Activated CD4-positive, alpha-beta memory T cell treated with anti-CD3 and anti-CD28 coated beads for 36 hours (primary cell): ENCODE data around the gene HCRT. TPM values are rescaled to one million over a fixed set of nuclear protein-coding genes. Genes with fewer than 3 reads are reported as not detected.
A peak's percentile ranks its signal among the peaks of the same experiment; 100 is the strongest.
"Not testable (repeated sequence)": the region's sequence is repeated elsewhere in the genome, so short reads cannot be mapped to it uniquely, and the experiment has no call there.

Experiments
- CTCF ChIA-PET: fragments of 350-600 bp; sonication (Branson Sonifier 250); formaldehyde crosslinking; loops from one replicate; lab custom pipeline; 2021; ENCODE audit warnings: antibody characterized with exemption, inconsistent platforms; lab: Charles Lee
- POLR2A ChIA-PET: fragments of 350-600 bp; sonication (Branson Sonifier 250); formaldehyde crosslinking; loops from one replicate; lab custom pipeline; 2021; ENCODE audit warnings: antibody characterized with exemption; lab: Charles Lee
- DNase-seq: peaks from one replicate; pipeline ENCODE4 v3.0.0-alpha.2; 2020
- H3K27ac Mint-ChIP-seq: one replicate; pipeline ENCODE4 v1.8.0; 2021; ENCODE audit warnings: mixed read lengths
- H3K27me3 Mint-ChIP-seq: one replicate; pipeline ENCODE4 v1.8.0; 2021; ENCODE audit warnings: mixed read lengths
- H3K36me3 Mint-ChIP-seq: one replicate; pipeline ENCODE4 v1.8.0; 2021; ENCODE audit warnings: mixed read lengths
- H3K4me1 Mint-ChIP-seq: one replicate; pipeline ENCODE4 v1.8.0; 2021; ENCODE audit warnings: low read depth, mixed read lengths
- H3K4me3 Mint-ChIP-seq: one replicate; pipeline ENCODE4 v1.8.0; 2021; ENCODE audit warnings: mild to moderate bottlenecking, mixed read lengths
- H3K9me3 Mint-ChIP-seq: one replicate; pipeline ENCODE4 v1.8.0; 2021; ENCODE audit warnings: mixed read lengths
- intact Hi-C: fragments of 100-400 bp; cut with micrococcal nuclease; formaldehyde crosslinking; loops from one replicate; pipeline ENCODE4 v1.15.1; 2023
- total RNA-seq, 2 experiments: library from RNA; stranded (reverse); gene quantifications; one replicate each; pipeline ENCODE4 v1.2.3, GENCODE V29; 2021

HCRT gene, protein sequence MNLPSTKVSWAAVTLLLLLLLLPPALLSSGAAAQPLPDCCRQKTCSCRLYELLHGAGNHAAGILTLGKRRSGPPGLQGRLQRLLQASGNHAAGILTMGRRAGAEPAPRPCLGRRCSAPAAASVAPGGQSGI
- not detected for total RNA-seq

DNA sequence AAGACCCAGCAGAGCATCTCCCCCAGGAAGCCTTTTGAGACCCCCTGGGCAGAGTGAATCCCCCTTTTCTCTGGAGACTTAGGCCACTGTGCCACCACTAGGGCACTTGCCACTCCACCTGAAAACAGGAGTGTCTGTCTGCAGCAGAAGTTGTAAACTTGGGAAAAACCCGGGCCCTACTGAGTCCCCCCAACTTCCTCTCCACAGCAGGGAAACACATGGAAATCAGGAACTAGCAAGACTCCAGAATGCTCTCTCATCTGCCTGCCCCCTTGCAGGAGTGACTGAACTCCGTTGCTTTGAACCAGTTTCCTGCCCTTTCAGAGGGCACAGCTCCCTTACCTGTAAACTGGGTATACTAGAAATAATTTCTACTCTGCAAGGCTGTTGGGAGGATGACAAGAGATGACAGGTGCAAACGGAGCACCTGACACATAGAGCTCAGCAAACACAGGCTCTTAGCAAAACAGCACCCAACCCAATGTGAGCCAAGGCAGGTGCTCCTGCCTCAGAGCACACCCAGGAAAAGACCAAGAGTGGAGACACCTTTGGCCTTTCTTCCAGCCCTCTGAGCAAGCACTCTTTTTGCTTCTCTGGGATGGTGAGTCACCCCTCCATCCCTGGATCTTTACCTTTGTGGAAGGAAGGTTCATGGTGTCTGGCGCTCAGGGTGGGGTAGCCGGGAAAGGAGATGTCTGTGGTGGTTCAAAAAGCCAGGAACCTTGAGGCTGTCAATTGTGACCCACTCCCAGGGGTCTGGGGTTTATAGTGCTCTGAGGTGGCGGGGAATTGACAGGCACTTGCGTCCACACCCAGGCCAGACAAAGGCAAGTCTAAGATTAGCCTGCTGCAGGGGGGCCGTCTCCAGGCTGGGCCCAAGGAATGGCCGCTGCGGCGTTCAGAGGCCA, at the start of gene HCRT:
Gene HCRT (minus strand): TSS at position 740 of the 908 bp plus-strand sequence. CDS start 87 bp downstream, at position 653.
- Mint-ChIP-seq H3K9me3 (no peaks in the 10 kb centered on the region), H3K27ac (no peak within 1 kb of the TSS), H3K4me3 (peak within 1 kb of the TSS; percentile 80), H3K36me3 (no peaks in the 10 kb centered on the region), H3K27me3 (no peaks in the 10 kb centered on the region), H3K4me1 (peaks cover 40% of the 10 kb centered on the region)
- POLR2A ChIA-PET = interaction anchor here (0.7 to 1.6 kb wide), 2 partner anchors 7 to 10 kb away, joined by 3 to 5 read pairs; partner anchors contain the start of gene GHDC
- no peak for DNase-seq
- intact Hi-C loops = loop anchor here (1.0 to 10.0 kb wide), 4 partner anchors 9 to 350 kb away; partner anchors contain the start of genes DNAJC7, GHDC, NAGLU and STAT5A
- CTCF ChIA-PET = interaction anchor here (0.6 to 1.8 kb wide), 13 partner anchors 9 to 640 kb away, joined by 3 to 11 read pairs (median 4); partner anchors contain the start of genes GHDC and NKIRAS2

DNA sequence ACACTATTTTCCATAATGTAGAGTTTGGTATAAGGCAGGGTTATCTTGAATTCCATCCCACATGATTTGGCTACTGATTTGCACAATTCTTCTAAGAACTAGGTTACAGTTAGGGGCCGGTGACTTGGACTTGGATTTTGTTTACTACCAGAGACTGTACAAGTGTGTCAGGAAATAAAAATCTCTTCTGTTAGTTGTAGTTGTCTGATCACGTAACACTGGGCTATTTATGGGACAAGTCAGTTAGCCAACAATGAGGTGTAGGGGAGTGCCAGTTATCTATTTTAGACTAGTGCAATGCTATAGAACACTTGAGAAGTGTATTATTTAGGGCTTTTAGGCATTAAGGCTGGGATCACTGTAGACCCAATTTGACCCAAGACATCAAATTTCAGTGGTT, 48.7 kb upstream of the HCRT start:
- Mint-ChIP-seq H3K4me3 (no peak overlapping the region), H3K27me3 (no peaks in the 10 kb centered on the region), H3K9me3 (no peaks in the 10 kb centered on the region), H3K27ac (peak overlapping the region; percentile 50), H3K4me1 (peaks cover 43% of the 10 kb centered on the region), H3K36me3 (peaks cover 5% of the 10 kb centered on the region)
- ChIA-PET POLR2A (no interaction called here), CTCF (interaction anchor here (1.0 to 4.8 kb wide), 2 partner anchors 12 to 13 kb away, joined by 3 to 29 read pairs; no protein-coding TSS in a partner anchor)
- no peak for DNase-seq
- intact Hi-C loops = no loop called here

DNA sequence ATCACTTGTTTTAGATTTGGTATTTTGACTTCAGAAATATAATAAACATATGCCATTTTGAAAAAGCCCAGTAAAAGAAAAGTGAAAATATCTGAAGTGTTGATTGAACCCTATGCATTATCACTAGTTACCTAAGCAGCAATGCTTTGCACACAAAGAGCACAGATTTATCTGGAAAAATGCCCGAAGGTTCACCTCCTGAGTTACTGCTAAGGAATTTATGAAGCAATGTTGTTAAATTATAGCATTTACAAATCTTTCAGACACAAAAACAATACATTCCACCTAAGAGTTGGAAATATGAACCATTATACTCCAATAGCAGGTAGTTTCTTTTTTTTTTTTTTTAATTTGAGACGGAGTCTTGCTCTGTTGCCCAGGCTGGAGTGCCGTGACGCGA, 47.9 kb upstream of the HCRT start:
- peak overlapping the region; percentile 5 for H3K27ac Mint-ChIP-seq
- H3K9me3 Mint-ChIP-seq = no peaks in the 10 kb centered on the region

DNA sequence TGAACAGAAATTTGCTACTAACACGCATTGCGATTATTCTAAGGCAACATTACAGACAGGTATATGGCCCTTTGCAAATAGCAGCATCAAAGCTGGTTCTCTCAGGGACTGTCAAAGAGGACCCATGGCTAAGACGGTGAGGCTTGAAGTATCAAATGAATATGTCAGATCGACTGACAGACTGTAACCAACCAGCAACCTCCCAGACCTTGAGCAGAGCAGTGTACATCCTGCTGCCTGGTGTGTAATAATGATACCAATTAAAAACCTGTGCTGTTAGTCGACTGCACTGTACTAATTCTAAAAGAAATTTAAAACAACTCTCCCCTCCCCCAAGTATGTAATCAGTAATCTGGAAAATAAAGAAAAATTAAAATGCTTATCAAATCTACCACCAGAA, 45.0 kb upstream of the HCRT start:
- Mint-ChIP-seq H3K4me1 (peaks cover 47% of the 10 kb centered on the region), H3K27ac (peak overlapping the region; percentile 46), H3K4me3 (no peak overlapping the region), H3K27me3 (no peaks in the 10 kb centered on the region), H3K36me3 (peaks cover 16% of the 10 kb centered on the region), H3K9me3 (no peaks in the 10 kb centered on the region)
- ChIA-PET CTCF (interaction anchor here (0.6 to 3.5 kb wide), 4 partner anchors 8 to 71 kb away, joined by 3 to 14 read pairs (median 4); partner anchors contain the start of gene KCNH4), POLR2A (interaction anchor here (1.0 to 1.3 kb wide), 2 partner anchors 18 to 49 kb away, joined by 3 read pairs; no protein-coding TSS in a partner anchor)
- intact Hi-C loops = loop anchor here (2.0 kb wide), 1 partner anchor 37 kb away; no protein-coding TSS in a partner anchor
- peak; percentile 48 for DNase-seq

More for the DNA sequence above, 47.9 kb upstream of the HCRT start:
- ChIA-PET CTCF (interaction anchor here (1.1 to 3.5 kb wide), 2 partner anchors 11 to 173 kb away, joined by 5 to 14 read pairs; no protein-coding TSS in a partner anchor), POLR2A (interaction anchor here (0.6 kb wide), 1 partner anchor 11 kb away, joined by 3 read pairs; no protein-coding TSS in a partner anchor)
- H3K36me3 Mint-ChIP-seq = peaks cover 9% of the 10 kb centered on the region
- H3K27me3 Mint-ChIP-seq = no peaks in the 10 kb centered on the region
- peaks cover 52% of the 10 kb centered on the region for H3K4me1 Mint-ChIP-seq
- intact Hi-C loops = no loop called here
- no peak overlapping the region for H3K4me3 Mint-ChIP-seq
- no peak for DNase-seq

DNA sequence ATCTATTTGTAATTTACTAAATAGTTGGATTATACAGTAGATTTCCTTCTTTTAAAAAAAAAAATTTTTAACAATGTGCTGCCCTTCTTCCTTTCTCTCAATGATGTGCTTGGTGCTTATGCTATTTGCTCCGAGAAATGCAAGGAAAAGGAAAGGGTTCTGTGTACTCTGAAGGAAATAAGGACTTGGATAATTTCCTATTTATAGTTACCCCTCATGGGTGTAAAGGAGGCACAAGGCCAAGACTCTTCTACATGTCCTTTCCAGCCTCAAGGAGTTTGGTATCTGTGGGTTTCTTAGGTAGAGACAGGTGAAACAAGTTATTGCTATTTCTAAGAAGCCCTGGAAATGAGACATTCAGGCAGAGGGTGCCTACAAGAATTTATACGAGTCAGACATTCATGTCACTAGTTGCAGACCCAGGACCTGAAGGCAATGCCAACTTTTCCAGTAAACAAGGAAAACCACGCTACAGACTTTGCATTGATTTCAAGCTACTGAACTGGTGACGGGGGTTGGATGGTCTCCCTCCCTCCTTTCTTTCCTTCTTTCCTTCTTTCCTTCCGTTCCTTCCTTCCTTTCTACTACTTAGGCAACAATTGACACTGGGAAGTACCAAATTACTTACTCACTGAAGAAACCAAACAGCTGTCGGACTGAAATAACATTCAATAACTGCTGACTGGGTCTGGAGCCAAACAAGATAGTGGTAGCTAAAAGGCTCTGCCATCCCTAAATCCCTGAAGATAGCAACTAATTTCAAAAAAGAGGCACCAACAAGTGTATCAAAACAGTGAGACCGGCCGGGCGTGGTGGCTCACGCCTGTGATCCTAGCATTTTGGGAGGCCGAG, 42.8 kb upstream of the HCRT start:
- POLR2A ChIA-PET = no interaction called here
- intact Hi-C loops = no loop called here
- Mint-ChIP-seq H3K4me1 (peaks cover 29% of the 10 kb centered on the region), H3K4me3 (no peak overlapping the region), H3K27ac (peak overlapping the region; percentile 71), H3K9me3 (no peaks in the 10 kb centered on the region), H3K27me3 (no peaks in the 10 kb centered on the region), H3K36me3 (peaks cover 30% of the 10 kb centered on the region)
- DNase-seq = no peak
- CTCF ChIA-PET = no interaction called here

DNA sequence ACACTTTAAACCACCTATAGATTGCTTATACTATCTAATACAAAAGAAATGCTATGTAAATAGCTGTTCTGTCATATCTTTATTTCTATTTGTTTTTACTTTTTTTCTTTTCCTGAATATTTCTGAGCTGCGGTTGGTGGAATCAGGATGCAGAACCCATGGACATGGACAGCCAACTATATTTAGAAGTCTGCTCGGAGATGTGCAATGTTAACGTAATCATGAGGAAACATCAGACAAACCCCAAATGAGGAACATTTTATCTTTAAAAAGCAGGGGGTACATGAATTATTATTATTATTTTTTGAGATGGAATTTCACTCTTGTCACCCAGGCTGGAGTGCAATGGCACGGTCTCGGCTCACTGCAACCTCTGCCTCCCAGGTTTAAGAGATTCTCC, 40.4 kb upstream of the HCRT start:
- H3K27me3 Mint-ChIP-seq = no peaks in the 10 kb centered on the region
- no peak for DNase-seq
- ChIA-PET POLR2A (no interaction called here), CTCF (no interaction called here)
- H3K36me3 Mint-ChIP-seq = peaks cover 39% of the 10 kb centered on the region
- H3K27ac Mint-ChIP-seq = no peak overlapping the region
- H3K4me1 Mint-ChIP-seq = peaks cover 24% of the 10 kb centered on the region
- intact Hi-C loops = no loop called here
- no peaks in the 10 kb centered on the region for H3K9me3 Mint-ChIP-seq
- H3K4me3 Mint-ChIP-seq = no peak overlapping the region

DNA sequence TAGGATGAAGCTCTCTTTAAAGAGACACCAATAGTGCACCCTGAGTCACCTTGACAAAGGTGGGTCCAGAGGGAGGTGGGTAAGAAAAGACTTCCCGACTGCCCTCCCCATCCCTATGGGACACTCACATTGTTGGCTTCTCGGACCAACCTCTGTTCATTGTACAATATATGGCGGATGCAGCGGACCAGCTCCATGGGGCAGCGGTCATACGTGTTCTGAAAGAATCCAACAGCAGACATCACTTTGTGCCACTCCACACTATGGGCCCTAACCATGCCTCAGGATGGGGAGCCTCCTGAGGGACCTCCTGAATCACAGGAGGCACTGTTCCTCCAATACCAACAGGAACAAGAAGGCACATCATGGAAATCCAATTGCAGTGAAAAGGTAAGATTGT, 39.4 kb upstream of the HCRT start:
- POLR2A ChIA-PET = no interaction called here
- intact Hi-C loops = no loop called here
- no peak for DNase-seq
- CTCF ChIA-PET = interaction anchor here (3.1 to 3.2 kb wide), 2 partner anchors 63 to 87 kb away, joined by 65 to 87 read pairs; partner anchors contain the start of gene STAT5A
- no peaks in the 10 kb centered on the region for H3K27me3 Mint-ChIP-seq
- H3K4me3 Mint-ChIP-seq = no peak overlapping the region
- H3K9me3 Mint-ChIP-seq = no peaks in the 10 kb centered on the region
- peaks cover 16% of the 10 kb centered on the region for H3K4me1 Mint-ChIP-seq
- peak overlapping the region; percentile 35 for H3K27ac Mint-ChIP-seq
- peaks cover 43% of the 10 kb centered on the region for H3K36me3 Mint-ChIP-seq

DNA sequence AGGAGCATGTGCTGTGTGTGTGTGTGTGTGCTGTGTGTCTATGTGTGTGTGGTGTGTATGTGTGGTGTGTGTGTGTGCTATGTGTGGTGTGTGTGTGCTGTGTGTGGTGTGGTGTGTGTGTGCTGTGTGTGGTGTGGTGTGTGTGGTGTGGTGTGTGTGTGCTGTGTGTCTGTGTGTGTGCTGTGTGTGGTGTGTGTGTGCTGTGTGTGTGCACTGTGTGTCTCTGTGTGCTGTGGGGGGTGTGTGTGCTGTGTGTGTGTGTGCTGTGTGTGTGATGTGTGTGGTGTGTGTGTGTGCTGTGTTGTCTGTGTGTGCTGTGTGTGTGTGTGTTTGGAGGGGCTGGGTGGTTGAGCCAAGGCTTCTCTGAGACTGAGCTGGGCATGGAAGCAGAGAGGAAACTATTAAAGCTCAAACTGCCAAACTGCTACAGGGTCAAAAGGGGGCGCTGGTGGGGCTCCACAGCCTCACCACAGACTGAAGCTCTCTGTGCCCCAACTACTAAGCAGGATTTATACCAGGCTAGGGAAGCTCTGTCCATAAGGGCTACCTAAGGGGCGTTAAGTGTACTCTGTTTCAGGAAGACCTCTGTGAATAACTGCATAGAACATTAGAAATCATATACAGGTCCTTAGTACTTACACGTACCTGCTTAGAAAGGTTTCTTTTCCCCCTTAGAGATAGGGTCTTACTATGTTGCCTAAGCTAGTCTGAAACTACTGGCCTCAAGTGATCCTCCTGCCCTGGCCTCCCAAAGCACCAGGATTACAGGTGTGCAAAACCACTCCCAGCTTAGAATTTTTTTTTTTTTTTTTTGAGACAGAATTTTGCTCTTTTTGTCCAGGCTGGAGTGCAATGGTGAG, 36.9 kb upstream of the HCRT start:
- peaks cover 3% of the 10 kb centered on the region for H3K4me1 Mint-ChIP-seq
- intact Hi-C loops = loop anchor here (1.0 to 2.0 kb wide), 4 partner anchors 31 to 185 kb away; no protein-coding TSS in a partner anchor
- H3K4me3 Mint-ChIP-seq = no peak overlapping the region
- peak; percentile 67 for DNase-seq
- POLR2A ChIA-PET = interaction anchor here (0.7 to 2.2 kb wide), 9 partner anchors 9 to 89 kb away, joined by 3 to 19 read pairs (median 5); partner anchors contain the start of genes STAT5A and STAT5B
- H3K27ac Mint-ChIP-seq = peak overlapping the region; percentile 44
- peaks cover 44% of the 10 kb centered on the region for H3K36me3 Mint-ChIP-seq
- no peaks in the 10 kb centered on the region for H3K27me3 Mint-ChIP-seq
- CTCF ChIA-PET = interaction anchor here (0.6 to 3.2 kb wide), 41 partner anchors 9 to 952 kb away, joined by 3 to 87 read pairs (median 6); partner anchors contain the start of genes GHDC, STAT5A and STAT5B
- H3K9me3 Mint-ChIP-seq = no peaks in the 10 kb centered on the region

DNA sequence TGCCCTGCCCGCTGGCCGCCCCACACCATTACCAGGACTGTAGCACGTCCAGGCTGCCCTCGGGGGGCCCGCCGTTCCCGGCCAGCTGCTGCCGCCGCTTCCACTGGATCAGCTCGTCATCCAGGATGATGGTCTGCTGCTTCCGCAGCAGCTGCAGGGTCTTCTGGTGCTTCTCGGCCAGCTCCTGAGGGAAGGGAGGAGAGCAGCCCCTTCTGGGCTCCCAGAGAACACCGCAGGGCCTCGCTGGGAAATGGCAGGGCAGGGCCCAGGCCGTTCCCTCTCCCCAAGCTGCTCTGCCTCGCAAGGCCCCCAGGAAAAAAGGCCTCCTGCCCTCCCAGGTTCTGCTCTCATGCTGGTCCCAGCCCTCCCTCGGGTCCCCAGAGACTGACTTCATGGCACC, 34.0 kb upstream of the HCRT start:
- DNase-seq, CTCF ChIA-PET, H3K27me3 Mint-ChIP-seq, H3K27ac Mint-ChIP-seq, POLR2A ChIA-PET, H3K9me3 Mint-ChIP-seq, H3K4me3 Mint-ChIP-seq, H3K4me1 Mint-ChIP-seq, intact Hi-C loops: not testable (repeated sequence)
- peaks cover 57% of the 10 kb centered on the region for H3K36me3 Mint-ChIP-seq

DNA sequence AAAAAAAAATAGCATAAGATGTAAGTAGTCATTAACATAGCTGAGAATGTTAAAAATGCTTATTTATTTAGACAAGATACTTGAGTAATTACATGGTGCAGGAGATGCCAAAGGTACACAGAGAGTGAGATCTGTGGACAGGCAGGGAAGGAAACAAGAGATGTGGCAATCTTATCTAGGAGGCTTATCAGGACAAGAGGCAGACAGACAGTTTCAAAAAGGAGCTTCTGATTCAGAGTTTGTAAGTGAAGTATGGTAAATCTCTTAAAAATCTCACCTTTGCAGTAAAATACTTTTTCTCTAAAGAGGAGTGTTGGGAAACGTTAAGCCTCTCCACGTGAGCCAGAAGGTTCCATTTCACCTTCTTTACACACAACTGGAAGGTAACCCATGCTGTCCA, 28.9 kb upstream of the HCRT start:
- POLR2A ChIA-PET = no interaction called here
- H3K36me3 Mint-ChIP-seq = peaks cover 66% of the 10 kb centered on the region
- DNase-seq = no peak
- H3K4me1 Mint-ChIP-seq = no peaks in the 10 kb centered on the region
- H3K27ac Mint-ChIP-seq = no peak overlapping the region
- H3K9me3 Mint-ChIP-seq = no peaks in the 10 kb centered on the region
- CTCF ChIA-PET = interaction anchor here (0.6 to 4.8 kb wide), 7 partner anchors 9 to 189 kb away, joined by 3 to 31 read pairs (median 3); no protein-coding TSS in a partner anchor
- intact Hi-C loops = no loop called here
- H3K4me3 Mint-ChIP-seq = no peak overlapping the region
- no peaks in the 10 kb centered on the region for H3K27me3 Mint-ChIP-seq
